Caco-2 (cell line): ENCODE results near the gene NPAS2. TPM values are rescaled to one million over a fixed set of nuclear protein-coding genes. Genes with fewer than 3 reads are reported as not detected.

Source experiments
- BruUV-seq: library from RNA; stranded (reverse); fragments of 400-500 nt; replicated peaks from 2 replicates; lab custom pipeline; 2021; lab: Mats Ljungman, UMichigan
- CTCF ChIA-PET: fragments of 300-600 bp; sonication (Branson Sonifier 250); formaldehyde crosslinking; loops from one replicate; lab custom pipeline; 2022; ENCODE audit warnings: antibody characterized with exemption; lab: Charles Lee
- POLR2A ChIA-PET: fragments of 300-600 bp; sonication (Branson Sonifier 250); formaldehyde crosslinking; loops from one replicate; lab custom pipeline; 2022; ENCODE audit warnings: antibody characterized with exemption; lab: Charles Lee
- DNase-seq, 2 experiments: peaks; one replicate each; pipeline versions ENCODE4 v3.0.0 to v3.0.0-alpha.2; 2020 to 2022
- H3K27me3 ChIP-seq: replicated peaks from 2 replicates; pipeline ENCODE4 v1.6.0; 2011; ENCODE audit warnings: low read length; ENCODE audit not compliant: control insufficient read depth, insufficient read depth
- H3K36me3 ChIP-seq: 2 replicates; pipeline ENCODE4 v1.5.1; 2011; ENCODE audit warnings: low read length; ENCODE audit not compliant: control insufficient read depth, insufficient read depth
- H3K4me1 ChIP-seq: fragments of 250-450 bp; sonication (Bioruptor Pico); 2 replicates; pipeline ENCODE4 v1.5.1; 2020; ENCODE audit warnings: mild to moderate bottlenecking
- H3K4me3 ChIP-seq: 2 replicates; pipeline ENCODE4 v1.5.1; 2011; ENCODE audit warnings: low read depth, mild to moderate bottlenecking, control low read depth, low read length
- H3K9me3 ChIP-seq: fragments of 250-450 bp; sonication (Bioruptor Pico); 2 replicates; pipeline ENCODE4 v1.5.1; 2020; ENCODE audit warnings: mild to moderate bottlenecking, moderate library complexity
- H3K27ac Mint-ChIP-seq: one replicate; pipeline ENCODE4 v1.8.0; 2022; ENCODE audit warnings: mixed read lengths; ENCODE audit not compliant: unreplicated experiment
- H3K27me3 Mint-ChIP-seq: one replicate; pipeline ENCODE4 v1.8.0; 2022; ENCODE audit warnings: mixed read lengths; ENCODE audit not compliant: insufficient read depth, unreplicated experiment
- H3K36me3 Mint-ChIP-seq: one replicate; pipeline ENCODE4 v1.8.0; 2022; ENCODE audit warnings: mild to moderate bottlenecking, mixed read lengths; ENCODE audit not compliant: insufficient read depth, unreplicated experiment
- H3K4me1 Mint-ChIP-seq: one replicate; pipeline ENCODE4 v1.8.0; 2022; ENCODE audit warnings: low read depth, mixed read lengths; ENCODE audit not compliant: unreplicated experiment
- H3K4me3 Mint-ChIP-seq: one replicate; pipeline ENCODE4 v1.8.0; 2022; ENCODE audit warnings: mild to moderate bottlenecking, moderate library complexity, mixed read lengths; ENCODE audit not compliant: unreplicated experiment
- H3K9me3 Mint-ChIP-seq: one replicate; pipeline ENCODE4 v1.8.0; 2022; ENCODE audit warnings: mixed read lengths; ENCODE audit not compliant: unreplicated experiment
- intact Hi-C: fragments of 100-400 bp; cut with micrococcal nuclease; formaldehyde crosslinking; loops from one replicate; pipeline ENCODE4 v1.10.0; 2022; ENCODE audit not compliant: unreplicated experiment
- total RNA-seq: library from RNA; stranded (reverse); gene quantifications from 2 replicates; pipeline ENCODE4 v1.2.3, GENCODE V29; 2022
- TF ChIP-seq, protein P1 (sequence below), 2 experiments: fragments of 200-600 bp in 1 of 2; IDR thresholded peaks; 1 replicate in 1 of 2; 2 replicates in 1 of 2; pipeline versions ENCODE4 v1.5.1 to v1.8.0; 2011 to 2022; ENCODE audit warnings: antibody characterized with exemption in 1 of 2, control low read depth in 1 of 2, inconsistent platforms in 1 of 2, low read depth in 1 of 2, low read length in 1 of 2, mild to moderate bottlenecking in 1 of 2, moderate library complexity in 1 of 2; ENCODE audit not compliant: insufficient read depth in 1 of 2, severe bottlenecking in 1 of 2, unreplicated experiment in 1 of 2

The NPAS2 gene
- total RNA-seq, 1 experiment from 2014 or later = 2.8 TPM

DNA sequence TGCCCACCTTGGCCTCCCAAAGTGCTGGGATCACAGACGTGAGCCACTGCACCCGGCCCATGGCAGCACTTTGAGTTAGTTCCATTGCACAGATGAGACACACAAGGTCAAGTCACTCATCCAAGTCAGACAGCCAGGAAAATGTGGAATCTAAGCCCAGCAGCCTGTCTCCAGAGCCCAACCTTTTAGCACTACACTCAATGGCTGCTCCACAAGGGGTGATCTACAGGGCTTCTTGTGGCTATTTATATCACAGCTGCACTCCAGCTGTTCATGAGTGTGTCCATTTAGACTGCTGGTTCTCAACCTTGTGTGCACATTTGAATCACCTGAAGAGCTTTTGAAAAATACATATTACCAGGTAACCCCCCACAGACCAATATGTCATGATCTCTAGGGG, 109.2 kb downstream of the NPAS2 start:
- no peak overlapping the region for H3K27ac Mint-ChIP-seq
- no peaks in the 10 kb centered on the region; the same call in 1 of the 2 replicates for H3K27me3 ChIP-seq
- H3K36me3 Mint-ChIP-seq = no peaks in the 10 kb centered on the region
- ChIA-PET CTCF (no interaction called here), POLR2A (no interaction called here)
- no peak overlapping the region for H3K4me3 Mint-ChIP-seq
- intact Hi-C loops = no loop called here
- no peaks in the 10 kb centered on the region for H3K4me1 Mint-ChIP-seq
- peaks cover 3% of the 10 kb centered on the region for H3K27me3 Mint-ChIP-seq
- TF ChIP-seq, protein P1, sequence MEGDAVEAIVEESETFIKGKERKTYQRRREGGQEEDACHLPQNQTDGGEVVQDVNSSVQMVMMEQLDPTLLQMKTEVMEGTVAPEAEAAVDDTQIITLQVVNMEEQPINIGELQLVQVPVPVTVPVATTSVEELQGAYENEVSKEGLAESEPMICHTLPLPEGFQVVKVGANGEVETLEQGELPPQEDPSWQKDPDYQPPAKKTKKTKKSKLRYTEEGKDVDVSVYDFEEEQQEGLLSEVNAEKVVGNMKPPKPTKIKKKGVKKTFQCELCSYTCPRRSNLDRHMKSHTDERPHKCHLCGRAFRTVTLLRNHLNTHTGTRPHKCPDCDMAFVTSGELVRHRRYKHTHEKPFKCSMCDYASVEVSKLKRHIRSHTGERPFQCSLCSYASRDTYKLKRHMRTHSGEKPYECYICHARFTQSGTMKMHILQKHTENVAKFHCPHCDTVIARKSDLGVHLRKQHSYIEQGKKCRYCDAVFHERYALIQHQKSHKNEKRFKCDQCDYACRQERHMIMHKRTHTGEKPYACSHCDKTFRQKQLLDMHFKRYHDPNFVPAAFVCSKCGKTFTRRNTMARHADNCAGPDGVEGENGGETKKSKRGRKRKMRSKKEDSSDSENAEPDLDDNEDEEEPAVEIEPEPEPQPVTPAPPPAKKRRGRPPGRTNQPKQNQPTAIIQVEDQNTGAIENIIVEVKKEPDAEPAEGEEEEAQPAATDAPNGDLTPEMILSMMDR (IDR thresholded peaks at IDR 0.05; ENCODE audit: insufficient read depth in 1 of 2, low read depth in 1 of 2, low read length in 1 of 2, severe bottlenecking in 1 of 2, unreplicated experiment in 1 of 2) = no peak
- H3K9me3 Mint-ChIP-seq = peaks cover 9% of the 10 kb centered on the region
- no peaks in the 10 kb centered on the region for H3K36me3 ChIP-seq
- no peak overlapping the region for H3K4me3 ChIP-seq
- BruUV-seq = no TSS peak
- H3K4me1 ChIP-seq = no peaks in the 10 kb centered on the region
- no peak for DNase-seq
- H3K9me3 ChIP-seq = no peaks in the 10 kb centered on the region

DNA sequence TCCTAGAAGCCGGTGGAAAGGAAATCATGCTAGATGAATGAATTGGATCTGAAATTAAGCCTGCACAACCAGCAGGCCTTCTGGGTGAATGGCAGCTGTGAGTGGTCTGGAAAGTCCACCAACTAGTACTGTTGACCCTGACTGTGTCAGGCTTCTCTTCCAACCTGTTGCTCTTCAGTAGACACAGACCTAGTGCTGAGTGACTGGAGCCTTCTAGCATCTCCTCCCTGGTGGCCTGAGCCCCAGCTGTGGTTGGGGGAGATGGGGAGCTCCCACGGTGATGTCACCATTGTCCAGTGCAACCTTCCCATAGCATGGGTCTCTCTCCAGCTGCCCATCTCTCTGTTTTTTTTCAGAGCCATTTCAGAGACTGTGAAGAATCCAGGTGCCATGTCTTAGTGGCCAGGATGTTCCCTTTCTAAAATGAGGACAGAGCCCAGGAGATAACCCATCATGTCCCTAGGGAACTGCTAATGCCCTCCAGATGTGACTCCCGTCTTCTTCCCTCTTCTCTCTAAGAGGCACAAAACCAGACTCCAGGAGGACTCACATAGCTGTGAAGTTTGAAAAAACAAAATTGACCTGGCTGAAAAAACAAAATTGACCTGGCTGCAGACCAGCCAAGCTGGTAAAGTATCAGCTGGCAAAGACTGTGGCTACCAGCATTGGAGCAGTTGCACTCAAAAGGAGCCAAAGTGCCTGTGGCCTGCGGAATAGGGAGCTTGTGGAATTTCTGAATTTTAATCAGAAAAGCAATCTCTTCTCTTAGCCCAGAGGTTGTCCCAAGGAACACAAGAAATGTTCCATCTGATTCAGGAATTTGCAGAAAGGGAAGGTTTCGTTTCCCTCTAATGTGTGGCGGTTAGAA, 114.8 kb downstream of the NPAS2 start:
- CTCF ChIA-PET = no interaction called here
- H3K4me3 ChIP-seq = no peak overlapping the region
- no peak for DNase-seq
- Mint-ChIP-seq H3K27ac (no peak overlapping the region), H3K4me1 (no peaks in the 10 kb centered on the region), H3K27me3 (peaks cover 2% of the 10 kb centered on the region), H3K4me3 (no peak overlapping the region), H3K36me3 (no peaks in the 10 kb centered on the region), H3K9me3 (no peaks in the 10 kb centered on the region)
- H3K9me3 ChIP-seq = no peaks in the 10 kb centered on the region
- TF ChIP-seq, protein P1 (IDR thresholded peaks at IDR 0.05; ENCODE audit: insufficient read depth in 1 of 2, low read depth in 1 of 2, low read length in 1 of 2, severe bottlenecking in 1 of 2, unreplicated experiment in 1 of 2) = no peak
- POLR2A ChIA-PET = no interaction called here
- BruUV-seq = no TSS peak
- H3K27me3 ChIP-seq = no peaks in the 10 kb centered on the region; the same call in 1 of the 2 replicates
- no peaks in the 10 kb centered on the region for H3K4me1 ChIP-seq
- no peaks in the 10 kb centered on the region for H3K36me3 ChIP-seq
- intact Hi-C loops = no loop called here

DNA sequence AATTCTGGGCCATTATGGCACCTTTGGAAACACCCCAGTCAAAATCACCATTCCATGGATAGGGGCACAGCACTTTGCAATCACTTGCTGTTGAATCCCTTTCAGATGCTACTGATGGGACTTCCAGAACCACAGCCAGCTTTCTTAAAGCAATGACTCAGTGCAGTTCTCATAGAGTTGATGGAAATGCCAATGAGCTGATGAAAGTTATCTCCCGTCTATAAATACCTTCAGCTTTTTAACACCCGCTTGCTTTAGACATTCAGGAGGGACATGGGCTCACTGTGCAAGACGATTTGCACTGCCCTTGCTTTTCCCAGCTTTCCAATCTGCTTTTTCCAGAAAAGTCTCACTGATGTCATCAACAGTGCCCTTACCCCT, 115.4 kb downstream of the NPAS2 start:
- Mint-ChIP-seq H3K4me1 (no peaks in the 10 kb centered on the region), H3K27me3 (peaks cover 2% of the 10 kb centered on the region), H3K4me3 (no peak overlapping the region), H3K27ac (no peak overlapping the region), H3K9me3 (no peaks in the 10 kb centered on the region), H3K36me3 (no peaks in the 10 kb centered on the region)
- Histone ChIP-seq H3K4me3 (no peak overlapping the region), H3K9me3 (no peaks in the 10 kb centered on the region), H3K4me1 (no peaks in the 10 kb centered on the region), H3K27me3 (no peaks in the 10 kb centered on the region; the same call in 1 of the 2 replicates), H3K36me3 (no peaks in the 10 kb centered on the region)
- BruUV-seq = no TSS peak
- POLR2A ChIA-PET = no interaction called here
- CTCF ChIA-PET = no interaction called here
- no peak for DNase-seq
- TF ChIP-seq, protein P1 (IDR thresholded peaks at IDR 0.05; ENCODE audit: insufficient read depth in 1 of 2, low read depth in 1 of 2, low read length in 1 of 2, severe bottlenecking in 1 of 2, unreplicated experiment in 1 of 2) = no peak
- intact Hi-C loops = no loop called here
